Tibial nerve (tissue), 3 donors: ENCODE measurements around the gene CRKL.

ENCODE experiments used
- CTCF ChIP-seq, 5 experiments: fragments of 200-600 bp in 3 of 5; fragments of 450-650 bp in 2 of 5; sonication (generic) in 3 of 5; IDR thresholded peaks; one replicate each; pipeline ENCODE4 v1.5.1; 2016 to 2019; ENCODE audit warnings: antibody characterized with exemption in 5 of 5, mild to moderate bottlenecking in 3 of 5, moderate library complexity in 2 of 5
- POLR2A ChIP-seq, 2 donors: fragments of 450-650 bp; IDR thresholded peaks; one replicate each; pipeline ENCODE4 v1.6.1; 2017; ENCODE audit warnings: antibody characterized with exemption in 2 of 2, mild to moderate bottlenecking in 2 of 2, moderate library complexity in 2 of 2

- TF ChIP-seq CTCF (IDR thresholded peaks at IDR 0.05) (no peak), POLR2A (IDR thresholded peaks at IDR 0.05) (no peak)
Observed at GRCh38 chr22:20955548-20955947, 38.3 kb downstream of the CRKL start.
